Measurements from ENCODE around the gene PSMC3IP.
A peak's percentile ranks its signal among the peaks of the same experiment; 100 is the strongest.
"Not testable (repeated sequence)": the region's sequence is repeated elsewhere in the genome, so short reads cannot be mapped to it uniquely, and the experiment has no call there.

Gene PSMC3IP, protein sequence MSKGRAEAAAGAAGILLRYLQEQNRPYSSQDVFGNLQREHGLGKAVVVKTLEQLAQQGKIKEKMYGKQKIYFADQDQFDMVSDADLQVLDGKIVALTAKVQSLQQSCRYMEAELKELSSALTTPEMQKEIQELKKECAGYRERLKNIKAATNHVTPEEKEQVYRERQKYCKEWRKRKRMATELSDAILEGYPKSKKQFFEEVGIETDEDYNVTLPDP

DNA sequence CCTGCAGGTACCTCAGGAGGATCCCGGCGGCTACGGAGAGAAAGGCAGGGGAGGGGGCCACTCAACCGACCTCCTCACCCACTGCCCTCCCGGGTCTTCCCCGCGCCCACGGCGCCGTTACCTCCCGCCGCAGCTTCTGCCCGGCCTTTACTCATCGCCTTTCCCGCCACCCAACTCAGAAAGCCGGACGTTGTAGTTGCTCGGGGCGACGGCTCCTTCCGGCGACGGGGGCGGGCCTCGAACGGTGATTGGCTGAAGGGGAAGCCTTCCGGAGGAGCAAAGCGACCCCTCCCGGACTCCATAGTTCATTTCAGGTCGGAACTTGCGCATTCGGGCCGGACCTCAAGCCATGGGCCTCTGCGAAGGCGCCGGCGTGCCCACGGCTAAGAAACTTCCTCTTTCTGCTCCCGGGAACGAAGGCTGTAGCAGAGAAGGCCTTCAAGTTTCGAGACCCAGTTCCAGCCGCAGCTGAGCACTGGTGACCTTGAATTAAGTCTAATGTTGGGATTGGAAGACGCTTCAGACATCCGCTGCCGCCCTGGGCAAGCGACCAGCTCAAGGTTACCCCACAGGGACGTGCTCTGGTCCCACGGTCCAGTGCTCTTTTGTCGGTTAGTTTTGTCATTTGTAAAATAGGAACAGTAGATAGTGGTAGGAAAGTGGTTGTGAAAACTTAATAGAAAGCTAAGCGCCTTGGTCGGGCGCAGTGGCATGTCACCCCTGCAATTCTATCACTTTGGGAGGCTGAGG lies at the start of gene PSMC3IP:
Gene PSMC3IP, minus strand, starts transcription at position 198 of the 750 bp plus-strand sequence. Its CDS starts 43 bp downstream, at position 155.
- DNase-seq (ENCODE audit: low read depth in 1 of 2, low spot score in 1 of 2) = peak; percentile 83 to 88

DNA sequence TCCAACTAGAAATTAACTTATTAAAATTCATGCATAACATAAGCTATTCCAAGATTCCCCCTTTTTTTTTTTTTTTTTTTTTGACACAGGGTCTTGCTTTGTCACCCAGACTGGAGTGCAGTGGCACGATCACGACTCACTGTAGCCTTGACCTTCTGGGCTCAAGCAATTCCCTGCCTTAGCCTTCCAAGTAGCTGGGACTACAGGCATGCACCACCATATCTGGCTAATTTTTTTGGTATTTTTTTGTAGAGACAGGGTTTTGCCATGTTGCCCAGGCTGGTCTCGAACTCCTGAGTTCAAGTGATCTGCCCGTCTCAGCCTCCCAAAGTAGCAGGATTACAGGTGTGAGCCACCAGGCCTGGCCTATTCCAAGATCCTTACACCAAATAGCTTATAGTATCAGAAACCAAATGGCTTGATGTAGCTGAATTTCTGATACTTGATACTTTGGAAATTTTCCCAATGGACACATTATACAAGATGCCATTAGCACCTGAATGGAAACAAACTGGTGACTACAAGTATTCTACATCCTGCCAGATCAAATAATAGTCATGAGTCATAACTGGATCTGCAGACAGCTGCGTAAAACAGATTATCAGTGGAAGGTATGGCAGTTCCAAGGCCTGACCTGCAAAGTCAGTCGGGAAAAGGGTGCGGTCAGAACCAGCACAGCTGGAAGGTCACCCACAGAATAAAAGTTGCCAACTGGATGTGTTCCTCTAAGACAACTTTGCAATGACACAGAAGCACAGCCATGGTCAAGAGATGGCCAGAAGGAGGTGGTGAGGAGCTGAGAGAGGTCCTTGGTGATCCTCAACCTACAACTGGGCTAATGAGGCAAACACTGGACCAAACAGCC lies 46.4 kb upstream of the PSMC3IP start:
- DNase-seq (ENCODE audit: low read depth in 1 of 2, low spot score in 1 of 2) = no peak

DNA sequence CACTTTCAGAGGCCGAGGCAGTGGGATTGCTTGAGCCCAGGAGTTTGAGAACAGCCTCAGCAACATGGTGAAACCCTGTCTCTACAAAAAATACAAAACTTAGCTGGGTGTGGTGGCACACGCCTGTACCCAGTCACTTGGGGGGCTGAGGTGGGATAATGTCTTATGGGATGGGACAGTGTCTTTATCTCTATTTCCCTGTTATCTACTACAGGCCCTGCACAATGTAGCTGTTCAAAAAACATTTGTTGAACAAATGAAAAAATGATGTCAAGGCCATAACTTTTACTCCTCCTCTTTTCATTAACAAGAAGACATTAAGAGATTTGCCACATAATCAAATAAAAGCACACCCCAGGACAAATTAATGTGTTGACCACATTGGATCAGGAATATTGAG lies 45.7 kb upstream of the PSMC3IP start:
- no peak for DNase-seq (ENCODE audit: low read depth in 1 of 2, low spot score in 1 of 2)

DNA sequence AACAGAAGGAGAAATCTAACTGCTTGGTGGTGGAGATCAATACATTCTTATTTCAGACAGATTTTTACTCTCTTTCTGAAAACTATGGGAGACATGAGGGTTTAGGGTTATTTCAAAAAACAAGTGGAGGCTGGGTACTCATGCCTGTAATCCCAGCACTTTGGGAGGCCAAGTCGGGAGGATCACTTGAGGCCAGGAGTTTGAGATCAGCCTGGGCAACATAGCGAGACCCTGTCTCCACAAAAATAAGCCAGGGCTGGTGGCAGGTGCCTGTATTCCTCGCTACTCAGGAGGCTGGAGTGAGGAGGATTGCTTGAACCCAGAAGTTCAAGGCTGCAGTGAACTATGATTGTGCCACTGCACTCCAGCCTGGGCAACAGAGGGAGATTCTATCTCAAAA lies 44.5 kb upstream of the PSMC3IP start:
- DNase-seq (ENCODE audit: low read depth in 1 of 2, low spot score in 1 of 2) = not testable (repeated sequence)

DNA sequence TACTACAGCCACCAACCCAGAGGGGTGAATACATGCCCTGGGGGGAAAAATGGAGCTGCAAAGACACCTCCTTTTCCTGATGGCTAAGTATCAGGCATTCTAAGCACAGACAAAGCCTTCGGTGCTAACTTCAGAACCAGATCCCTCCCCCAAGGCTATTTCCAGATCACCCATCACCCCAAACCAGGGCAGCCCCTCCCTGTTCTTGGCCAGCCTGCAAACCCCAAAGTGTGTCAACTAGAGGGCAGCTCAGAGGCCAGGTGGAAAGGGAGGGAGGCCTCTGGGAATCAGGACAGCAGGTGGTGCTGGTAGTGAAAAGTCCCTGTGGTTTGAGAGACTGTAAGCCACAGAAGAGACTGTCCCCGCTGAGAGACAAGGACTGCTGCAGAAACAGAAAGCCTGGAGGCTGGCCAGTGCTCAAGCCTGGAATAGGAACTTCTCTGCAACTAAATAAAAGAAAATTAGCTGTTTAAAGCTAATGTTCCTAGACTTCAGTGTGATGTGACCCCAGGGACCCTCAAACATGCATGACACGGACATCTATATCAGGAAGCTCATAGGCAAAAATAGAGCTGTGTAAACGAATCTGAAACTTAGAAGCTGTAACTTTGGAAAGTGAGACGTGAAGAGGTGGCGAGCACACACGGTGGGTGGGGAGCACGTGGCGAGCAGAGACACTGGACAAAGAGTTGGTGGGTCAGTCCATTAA lies 41.1 kb upstream of the PSMC3IP start:
- DNase-seq (ENCODE audit: low read depth in 1 of 2, low spot score in 1 of 2) = no peak

DNA sequence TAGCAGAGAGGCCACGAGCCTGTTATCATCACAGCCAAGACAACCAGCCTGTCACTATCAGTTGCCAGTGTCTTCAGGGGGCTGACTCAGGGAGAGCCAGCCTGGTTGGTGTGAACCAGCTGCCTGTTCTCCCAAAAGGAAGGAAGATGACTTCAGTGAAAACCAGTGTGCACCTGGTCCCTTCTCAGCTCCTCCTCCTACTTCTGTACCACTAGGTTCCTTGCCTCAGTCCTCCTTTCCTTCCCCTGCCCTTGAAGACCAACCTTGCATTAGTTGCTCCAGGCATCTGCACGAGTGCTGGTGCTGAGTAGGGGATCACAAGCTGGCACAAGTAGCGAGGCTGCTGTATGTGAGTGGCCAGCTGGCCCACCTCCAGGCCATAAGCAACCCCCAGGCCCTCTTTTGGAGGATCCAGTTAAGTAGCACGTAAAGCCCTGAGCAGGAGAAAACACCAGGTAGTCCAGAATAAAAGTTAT lies 40.5 kb upstream of the PSMC3IP start:
- DNase-seq (ENCODE audit: low read depth in 1 of 2, low spot score in 1 of 2) = no peak

DNA sequence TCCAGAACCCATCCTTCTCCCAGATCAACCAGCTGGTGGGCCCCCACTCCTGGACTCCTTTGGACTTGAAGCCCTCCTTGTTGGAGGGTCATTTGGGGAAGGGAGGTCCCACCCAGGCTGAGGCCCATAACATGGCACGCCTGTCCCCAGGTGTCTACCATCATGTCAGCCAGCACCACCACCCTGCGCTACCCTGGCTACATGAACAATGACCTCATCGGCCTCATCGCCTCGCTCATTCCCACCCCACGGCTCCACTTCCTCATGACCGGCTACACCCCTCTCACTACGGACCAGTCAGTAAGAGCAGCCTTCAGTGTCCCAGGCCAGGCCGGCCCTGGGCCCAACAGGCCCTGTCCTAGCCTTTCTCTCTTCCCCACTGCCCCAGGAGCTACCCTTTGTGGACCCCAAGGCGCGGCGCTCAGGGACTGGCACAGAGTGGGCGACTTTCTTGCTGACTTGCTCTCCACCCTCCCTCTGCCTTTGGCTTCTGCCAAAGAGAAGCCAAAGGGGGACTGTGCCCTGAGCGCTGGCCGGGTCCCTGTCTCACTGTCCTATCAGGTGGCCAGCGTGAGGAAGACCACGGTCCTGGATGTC lies 36.3 kb upstream of the PSMC3IP start:
- DNase-seq (ENCODE audit: low read depth in 1 of 2, low spot score in 1 of 2) = no peak

DNA sequence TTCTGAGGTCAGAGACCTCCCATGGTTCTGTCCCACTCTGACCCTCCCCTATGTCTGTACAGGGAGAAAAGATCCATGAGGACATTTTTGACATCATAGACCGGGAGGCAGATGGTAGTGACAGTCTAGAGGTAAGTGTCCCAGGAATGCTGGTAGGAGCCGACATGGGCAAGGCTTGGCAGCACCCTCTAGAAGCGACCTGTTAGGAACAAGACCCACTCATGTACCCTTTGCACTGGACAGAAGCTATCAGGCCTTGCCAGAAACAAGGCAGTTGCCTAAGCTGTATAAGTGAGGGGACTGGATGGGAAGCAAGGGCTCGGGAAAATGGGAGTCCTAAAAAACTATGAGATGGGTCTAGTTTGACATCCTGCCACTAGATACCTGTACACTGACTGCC lies 34.5 kb upstream of the PSMC3IP start:
- no peak for DNase-seq (ENCODE audit: low read depth in 1 of 2, low spot score in 1 of 2)

DNA sequence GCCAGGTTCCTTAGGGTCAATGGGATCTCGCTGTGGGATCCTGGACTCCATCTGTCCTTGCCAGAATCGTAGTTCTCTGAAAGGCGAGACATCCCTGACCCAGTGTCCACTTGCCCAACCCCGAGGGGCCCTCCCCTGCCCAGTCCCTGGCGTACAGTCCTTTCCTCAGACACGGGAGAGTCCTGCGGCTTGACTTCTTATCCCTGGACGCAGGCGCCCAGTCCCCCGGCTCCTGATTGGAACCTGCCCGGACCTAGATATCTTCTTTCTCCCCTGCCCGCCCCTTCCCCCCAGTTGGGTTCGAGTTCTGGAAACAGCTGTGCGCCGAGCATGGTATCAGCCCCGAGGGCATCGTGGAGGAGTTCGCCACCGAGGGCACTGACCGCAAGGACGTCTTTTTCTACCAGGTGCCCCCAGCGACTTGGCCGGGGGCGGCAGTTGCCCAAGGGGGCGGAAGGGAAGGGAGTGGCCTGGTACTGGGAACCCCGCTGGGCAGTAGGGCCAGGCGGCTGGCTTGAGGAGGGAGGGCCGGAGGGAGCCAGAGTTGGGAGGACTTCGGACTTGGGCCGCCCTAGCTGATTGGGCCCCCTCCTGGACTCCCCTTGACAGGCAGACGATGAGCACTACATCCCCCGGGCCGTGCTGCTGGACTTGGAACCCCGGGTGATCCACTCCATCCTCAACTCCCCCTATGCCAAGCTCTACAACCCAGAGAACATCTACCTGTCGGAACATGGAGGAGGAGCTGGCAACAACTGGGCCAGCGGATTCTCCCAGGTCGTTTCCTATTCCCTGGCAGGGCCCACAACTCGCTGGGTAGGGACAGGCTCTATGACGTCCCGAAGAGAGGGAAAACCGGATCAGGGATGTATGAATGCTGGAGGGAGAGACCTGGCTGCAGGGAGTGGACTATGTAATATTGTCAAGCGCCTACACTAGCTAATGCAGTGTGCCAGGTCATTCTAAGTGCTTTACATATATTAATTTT lies 32.6 kb upstream of the PSMC3IP start:
- peak; percentile 2 to 4 for DNase-seq (ENCODE audit: low read depth in 1 of 2, low spot score in 1 of 2)

DNA sequence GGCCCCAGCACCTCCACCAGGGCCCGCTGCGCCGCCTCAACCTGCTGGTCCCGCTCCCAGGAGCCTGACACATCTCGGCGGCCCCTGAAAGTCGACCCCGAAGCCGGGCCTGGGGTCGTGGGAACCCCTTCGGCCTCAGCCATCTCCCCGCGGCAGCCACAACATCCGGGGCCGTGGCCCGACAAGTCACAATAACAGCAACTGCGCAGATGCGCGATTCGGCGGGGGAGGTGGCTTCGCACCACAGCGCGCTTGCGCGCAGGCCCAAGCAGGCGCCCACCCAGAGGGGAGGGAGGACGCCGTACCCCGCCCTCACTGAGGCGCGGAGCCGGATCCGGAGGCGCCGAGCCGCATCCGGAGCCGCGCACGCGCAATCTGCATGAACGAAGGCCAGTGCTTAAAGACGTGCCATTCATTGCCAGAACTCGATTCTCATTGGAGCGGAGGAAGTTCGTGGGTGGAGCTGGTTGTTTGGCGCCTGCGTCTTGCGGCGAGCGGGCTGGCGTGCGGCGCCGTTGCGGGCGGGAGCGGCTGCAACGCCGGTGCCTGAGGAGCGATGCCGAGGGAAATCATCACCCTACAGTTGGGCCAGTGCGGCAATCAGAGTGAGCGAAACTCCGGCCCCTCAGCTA lies 31.8 kb upstream of the PSMC3IP start, which contains the start of the genes RETREG3 and TUBG1:
Gene RETREG3, minus strand, starts transcription at position 193 of the 632 bp plus-strand sequence. Its CDS starts 50 bp downstream, at position 143.
Gene TUBG1, plus strand, starts transcription at position 502 of the 632 bp plus-strand sequence. Its CDS starts 55 bp downstream, at position 557.
- DNase-seq (ENCODE audit: low read depth in 1 of 2, low spot score in 1 of 2) = peak; percentile 98 to 100

DNA sequence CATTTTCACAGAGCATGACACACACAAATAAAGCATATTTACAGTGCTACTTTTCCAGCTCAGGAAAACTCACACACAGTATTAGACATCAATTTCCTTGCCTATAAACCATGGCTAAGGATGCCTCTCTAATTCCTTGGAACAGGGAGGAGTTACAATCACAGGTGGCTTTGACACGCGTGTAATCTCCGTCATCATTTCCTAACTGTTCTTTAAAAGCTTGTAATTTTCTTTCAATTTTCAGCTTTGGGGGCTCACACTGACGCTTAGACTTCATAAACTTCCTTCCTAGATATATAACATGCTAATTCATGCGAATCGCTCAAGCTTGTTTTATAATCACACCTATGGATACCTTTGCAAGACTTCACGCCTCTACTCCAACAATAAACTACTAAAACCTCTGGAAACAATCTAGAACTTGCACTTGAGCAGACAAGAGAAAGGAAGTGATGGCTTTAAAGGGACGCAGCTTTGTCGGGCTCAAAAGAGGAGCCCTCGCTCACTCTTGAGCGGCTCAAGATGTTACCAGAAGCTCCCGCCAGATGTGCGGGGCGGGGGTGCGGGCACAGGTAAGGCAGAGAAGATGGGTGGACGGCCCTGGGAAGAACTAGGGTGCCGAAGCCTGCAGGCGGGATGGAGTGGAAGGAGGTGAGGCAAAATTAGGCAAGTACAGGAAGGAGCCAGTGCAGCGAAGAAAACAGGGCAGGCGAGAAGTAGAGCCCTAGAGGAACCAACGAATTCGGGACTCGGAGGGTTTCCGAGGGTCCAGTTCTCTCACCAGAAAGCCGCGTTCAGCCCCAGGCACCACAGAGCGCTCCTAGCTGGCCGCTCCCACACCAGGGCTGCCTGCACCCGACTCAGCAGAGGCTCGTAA lies 31.0 kb upstream of the PSMC3IP start:
- no peak for DNase-seq (ENCODE audit: low read depth in 1 of 2, low spot score in 1 of 2)

DNA sequence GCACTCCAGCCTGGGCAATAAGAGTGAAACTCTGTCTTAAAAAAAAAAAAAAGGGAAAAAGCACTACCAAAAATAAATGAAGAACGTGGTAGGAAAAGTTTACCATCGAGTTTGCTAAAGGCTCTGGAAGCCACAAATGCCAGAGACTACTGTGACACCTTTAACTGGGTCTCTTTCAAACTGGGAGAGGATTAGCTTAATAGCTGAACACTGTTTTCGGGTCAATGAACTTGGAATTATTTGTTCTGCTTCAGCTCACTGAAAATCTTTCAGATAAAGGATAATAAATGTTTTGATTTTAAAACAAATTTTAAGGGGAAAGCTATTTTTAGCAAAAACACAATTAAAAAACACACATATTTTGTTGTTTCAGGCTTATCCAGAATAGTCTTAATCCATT lies 30.2 kb upstream of the PSMC3IP start:
- no peak for DNase-seq (ENCODE audit: low read depth in 1 of 2, low spot score in 1 of 2)

DNA sequence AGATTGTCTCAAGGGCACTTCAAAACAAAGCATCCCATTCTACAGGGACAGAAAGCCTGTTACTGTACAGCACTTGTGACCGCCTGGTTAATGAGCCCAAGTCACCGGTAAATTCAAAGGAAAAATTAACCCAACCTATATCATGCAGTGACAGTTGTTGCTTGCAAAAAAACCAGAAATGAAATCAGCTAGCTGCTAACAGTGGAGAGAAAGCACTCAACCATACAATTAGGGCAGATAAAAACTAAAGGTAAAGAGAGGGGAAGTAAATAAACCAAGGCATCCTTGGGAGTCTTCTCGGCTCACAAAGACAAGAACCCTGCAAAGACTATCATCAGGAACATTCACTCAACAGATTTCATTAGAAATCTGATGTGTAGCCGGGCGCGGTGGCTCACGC lies 25.8 kb upstream of the PSMC3IP start:
- DNase-seq (ENCODE audit: low read depth in 1 of 2, low spot score in 1 of 2) = no peak

DNA sequence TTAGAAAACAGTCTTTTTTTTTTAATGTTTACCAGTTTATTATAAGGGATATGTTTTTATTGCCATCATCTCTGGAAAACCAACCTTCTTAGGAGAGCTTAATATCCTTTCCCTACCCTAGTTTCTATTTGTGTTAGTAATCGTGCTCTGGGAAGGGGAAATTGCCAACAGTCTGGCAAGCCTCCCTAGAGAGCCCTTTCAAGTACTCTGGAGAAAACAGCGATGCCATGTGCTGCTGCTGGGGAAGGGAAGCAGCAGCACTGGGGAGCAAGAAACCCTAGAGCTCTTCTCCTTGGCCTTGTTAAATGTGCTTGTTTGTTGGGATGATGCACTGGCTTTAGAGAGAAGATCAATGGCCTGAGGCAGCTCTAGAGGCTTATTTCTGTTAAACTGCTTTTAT lies 21.4 kb upstream of the PSMC3IP start:
- no peak for DNase-seq (ENCODE audit: low read depth in 1 of 2, low spot score in 1 of 2)

DNA sequence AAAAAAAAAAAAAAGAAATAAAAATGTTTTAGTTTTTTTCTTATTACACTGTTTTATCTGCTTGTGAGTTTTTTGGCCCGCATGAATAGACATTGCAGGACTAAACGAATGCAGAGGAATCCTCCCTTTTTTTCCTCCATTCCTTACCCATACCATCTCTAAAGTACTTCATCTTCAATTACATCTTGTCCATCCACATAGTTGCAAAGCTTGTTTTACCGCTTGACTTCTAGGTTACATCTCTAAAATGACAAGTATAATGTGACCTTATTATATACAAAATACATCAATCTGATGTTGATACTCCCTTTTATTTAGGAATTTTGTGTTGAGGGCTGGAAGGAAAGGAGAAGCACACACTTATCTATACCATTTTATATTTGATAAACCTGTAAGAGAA lies 18.9 kb upstream of the PSMC3IP start:
- no peak for DNase-seq (ENCODE audit: low read depth in 1 of 2, low spot score in 1 of 2)

DNA sequence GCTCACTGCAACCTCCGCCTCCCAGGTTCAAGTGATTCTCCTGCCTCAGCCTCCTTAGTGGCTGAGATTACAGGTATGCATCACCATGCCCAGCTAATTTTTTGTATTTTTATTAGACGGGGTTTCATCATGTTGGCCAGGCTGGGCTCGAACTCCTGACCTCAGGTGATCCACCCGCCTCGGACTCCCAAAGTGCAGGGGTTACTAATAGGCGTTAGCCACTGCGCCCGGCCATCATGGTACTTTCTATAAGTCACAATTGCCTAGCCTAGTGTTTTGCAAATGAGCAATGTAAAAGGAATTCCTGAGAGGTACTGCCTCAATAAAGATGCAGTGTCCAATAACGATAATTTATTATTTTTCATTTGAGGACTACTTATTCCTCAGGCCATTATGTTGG lies 13.9 kb upstream of the PSMC3IP start:
- DNase-seq (ENCODE audit: low read depth in 1 of 2, low spot score in 1 of 2) = no peak

DNA sequence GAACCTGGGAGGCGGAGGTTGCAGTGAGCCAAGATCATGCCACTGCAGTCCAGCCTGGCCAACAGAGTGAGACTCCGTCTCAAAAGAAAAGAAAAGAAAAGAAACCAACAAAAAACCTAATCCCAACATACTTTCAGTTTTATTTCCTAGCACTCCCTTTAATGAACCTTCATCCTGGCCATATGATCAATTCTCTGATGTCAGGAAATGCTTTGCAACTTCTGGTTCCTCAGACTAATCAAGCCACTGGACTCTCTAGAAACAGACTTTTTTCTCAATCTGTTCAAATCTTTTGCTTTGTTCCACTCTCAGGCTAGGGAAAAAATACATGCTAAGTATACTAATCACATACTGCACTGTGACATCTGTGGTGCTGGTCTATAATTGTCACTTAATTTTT lies 13.4 kb upstream of the PSMC3IP start:
- no peak for DNase-seq (ENCODE audit: low read depth in 1 of 2, low spot score in 1 of 2)
